ENCODE measurements around the gene IL15RA.
"Not testable (repeated sequence)": the region's sequence is repeated elsewhere in the genome, so short reads cannot be mapped to it uniquely, and the experiment has no call there.

IL15RA gene

DNA sequence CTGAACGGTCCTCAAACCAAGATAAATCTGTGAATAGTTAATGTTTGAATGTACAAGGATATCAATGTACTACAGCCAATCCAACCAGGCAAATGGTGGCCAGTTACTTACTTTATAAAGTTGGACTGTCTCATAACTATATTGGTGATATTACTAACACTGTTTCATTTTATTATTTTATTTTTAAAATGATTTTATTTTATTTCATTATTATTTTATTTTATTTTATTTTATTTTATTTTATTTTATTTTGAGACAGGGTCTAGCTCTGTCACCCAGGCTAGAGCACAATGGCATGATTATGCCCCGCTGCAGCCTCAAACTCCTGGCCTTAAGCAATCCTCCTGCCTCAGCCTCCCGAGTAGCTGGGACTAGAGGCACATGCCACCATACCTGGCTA is 6.8 kb downstream of the IL15RA start:
- DNase-seq (ENCODE audit: low read depth in 2 of 3, low spot score in 1 of 3), result no peak

DNA sequence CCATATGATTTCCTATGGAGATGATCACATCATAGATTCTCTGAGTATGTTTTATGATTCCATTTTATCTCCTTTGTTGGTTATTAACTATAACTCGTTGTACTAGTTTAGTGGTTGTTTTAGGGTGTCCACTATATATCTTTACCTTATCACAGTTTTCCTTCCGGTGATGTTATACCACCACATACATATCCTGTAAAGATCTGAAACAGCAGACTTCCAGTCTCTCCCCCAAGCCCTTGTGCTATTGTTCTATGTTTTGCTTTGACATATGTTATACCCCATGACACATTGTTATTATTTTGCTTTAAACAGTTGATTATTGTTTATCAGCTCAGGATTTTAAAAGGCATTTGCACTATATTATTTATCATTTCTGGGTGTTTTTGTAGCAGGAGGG is 7.3 kb downstream of the IL15RA start:
- DNase-seq (ENCODE audit: low read depth in 2 of 3, low spot score in 1 of 3), result no peak

DNA sequence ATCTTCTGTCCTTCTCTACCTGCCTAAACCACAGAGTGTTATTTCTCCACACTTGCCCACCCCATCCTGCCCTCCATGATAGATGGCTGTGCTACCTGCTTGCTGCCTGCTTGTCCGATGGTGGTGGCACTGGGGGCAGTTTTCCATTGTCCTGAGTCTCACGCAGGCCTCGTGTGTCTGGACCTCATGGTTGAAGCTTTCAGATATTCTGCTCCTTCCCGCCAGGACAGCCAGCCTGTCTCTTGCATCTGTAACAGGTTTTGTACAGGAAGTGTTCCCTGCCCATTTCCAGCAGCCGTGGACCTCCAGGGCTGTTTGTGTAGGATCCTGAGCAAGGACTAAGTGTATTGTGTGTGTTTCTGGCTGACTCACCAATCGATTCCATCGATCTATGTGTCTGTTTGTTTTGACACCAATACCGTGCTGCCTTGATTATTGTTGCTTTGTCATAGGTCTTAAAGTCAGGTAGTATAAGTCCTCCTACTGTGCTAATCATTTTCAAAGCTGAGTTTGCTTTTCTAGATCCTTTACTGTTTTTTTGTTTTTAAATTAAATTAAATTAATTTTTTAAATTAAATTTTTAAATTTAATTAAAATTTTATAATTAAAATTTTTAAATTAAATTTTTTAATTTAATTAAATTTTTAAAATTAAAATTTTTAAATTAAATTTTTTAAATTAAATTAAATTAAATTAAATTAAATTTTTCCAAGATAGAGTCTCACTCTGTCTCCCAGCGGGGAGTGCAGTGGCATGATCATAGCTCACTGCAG is 8.5 kb downstream of the IL15RA start:
- DNase-seq (ENCODE audit: low read depth in 2 of 3, low spot score in 1 of 3), result no peak

DNA sequence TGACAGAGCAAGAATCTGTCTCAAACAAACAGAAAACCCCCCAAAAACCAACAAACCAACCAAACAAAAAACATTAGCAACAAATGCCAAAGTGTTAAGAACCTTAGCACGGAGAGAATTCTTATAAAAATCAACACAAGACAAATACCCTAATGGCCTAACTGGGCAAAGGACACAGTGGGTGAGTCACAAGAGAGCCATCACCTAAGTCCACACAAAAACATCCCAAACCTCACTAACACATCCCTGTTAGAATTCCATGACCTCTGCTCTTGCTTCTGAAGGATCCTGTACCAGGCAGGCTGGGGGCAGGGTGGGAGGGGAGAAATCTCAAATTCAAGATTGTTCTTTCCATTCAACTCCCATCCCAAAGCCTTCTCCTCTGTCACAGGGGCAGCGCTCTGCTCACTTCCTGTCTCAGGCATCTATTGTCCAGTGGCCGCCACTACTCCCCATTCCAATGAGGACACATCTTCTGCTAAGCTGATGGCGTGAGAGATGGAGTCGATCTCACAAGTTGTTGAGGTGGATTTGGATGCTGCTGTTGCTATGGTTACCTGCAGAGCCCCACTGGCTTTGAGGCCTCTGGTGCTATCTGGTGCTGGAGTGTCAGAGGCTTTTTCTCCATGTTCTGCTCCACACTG is 9.2 kb downstream of the IL15RA start:
- no peak for DNase-seq (ENCODE audit: low read depth in 2 of 3, low spot score in 1 of 3)

DNA sequence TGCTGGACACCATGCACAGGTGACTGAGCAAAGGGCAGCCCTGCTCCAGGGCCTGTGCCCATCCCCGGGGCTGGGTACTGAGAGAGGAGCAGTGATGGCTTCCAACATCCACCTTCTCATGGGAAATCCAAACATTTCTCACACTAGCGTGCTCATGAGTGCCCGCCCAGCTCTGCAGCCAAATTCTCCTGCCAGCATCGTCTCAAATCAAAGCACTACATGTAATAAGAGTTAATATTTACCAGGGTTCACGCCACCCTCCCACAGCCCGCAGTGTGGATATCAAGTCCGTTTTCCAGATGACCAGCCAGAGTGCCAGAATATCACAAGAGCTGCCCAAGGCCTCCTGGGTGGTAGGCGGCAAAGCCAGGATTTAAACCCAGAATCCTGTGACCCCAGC is 12.1 kb downstream of the IL15RA start:
- DNase-seq (ENCODE audit: low read depth in 2 of 3, low spot score in 1 of 3), result no peak

DNA sequence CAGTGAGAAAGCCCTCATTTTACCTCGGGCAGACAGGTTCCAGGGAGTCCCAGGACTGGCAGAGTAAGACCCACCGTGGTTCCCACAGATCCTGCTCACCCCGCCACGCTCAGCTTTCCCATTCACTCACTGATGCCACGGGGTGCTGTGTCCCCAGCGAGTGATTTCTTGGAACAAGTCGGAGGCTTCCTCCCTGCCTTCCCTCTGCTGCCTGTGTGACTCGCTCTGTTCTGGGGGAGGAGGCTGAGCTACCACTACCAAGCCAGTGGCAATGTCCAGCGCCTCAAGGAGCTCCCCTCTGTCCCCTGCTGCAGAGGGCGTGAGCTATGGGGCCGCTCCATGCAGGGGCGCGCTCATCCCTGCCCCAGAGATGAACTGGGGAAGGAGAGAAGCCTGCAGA is 12.6 kb downstream of the IL15RA start:
- DNase-seq (ENCODE audit: low read depth in 2 of 3, low spot score in 1 of 3), result no peak

DNA sequence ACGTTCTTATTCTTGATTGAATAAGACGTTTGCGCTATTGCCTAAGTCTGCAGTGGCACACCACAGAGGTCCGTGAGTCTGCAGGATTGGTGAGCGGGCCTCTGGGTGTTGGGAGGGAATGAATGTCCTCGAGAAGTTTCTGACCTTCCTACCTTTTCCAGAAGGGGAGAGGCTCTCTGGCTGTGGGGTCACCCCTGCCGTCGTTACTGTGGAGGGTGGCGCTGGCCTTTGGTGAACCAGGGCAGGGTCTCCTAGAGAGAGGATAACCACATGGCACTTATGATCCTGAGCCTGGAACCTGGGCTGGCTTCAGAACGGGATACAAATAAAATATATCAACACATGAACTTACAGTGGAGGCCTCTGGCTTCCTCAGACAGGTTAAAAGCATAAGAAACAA is 13.8 kb downstream of the IL15RA start:
- DNase-seq (ENCODE audit: low read depth in 2 of 3, low spot score in 1 of 3), result no peak

DNA sequence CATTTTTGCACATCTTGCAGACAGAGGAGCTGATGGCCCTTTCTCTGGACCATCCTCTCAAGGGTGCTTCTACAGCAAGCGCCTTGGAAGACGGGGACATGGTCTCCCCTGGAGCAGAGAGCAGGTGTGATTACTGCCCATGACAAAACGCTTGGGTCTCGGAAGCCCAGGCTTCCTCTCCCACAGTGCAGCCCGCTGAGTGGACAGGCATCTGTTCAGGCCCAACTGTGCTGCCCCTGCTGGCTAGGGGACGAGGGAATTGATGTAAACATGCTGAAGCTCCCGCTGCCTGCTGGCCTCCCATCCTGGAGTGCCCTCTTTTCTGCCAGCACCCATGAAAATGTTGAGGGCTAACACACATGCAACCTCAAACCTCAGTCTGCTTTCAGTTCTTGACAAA is 14.3 kb downstream of the IL15RA start:
- DNase-seq (ENCODE audit: low read depth in 2 of 3, low spot score in 1 of 3), result no peak

DNA sequence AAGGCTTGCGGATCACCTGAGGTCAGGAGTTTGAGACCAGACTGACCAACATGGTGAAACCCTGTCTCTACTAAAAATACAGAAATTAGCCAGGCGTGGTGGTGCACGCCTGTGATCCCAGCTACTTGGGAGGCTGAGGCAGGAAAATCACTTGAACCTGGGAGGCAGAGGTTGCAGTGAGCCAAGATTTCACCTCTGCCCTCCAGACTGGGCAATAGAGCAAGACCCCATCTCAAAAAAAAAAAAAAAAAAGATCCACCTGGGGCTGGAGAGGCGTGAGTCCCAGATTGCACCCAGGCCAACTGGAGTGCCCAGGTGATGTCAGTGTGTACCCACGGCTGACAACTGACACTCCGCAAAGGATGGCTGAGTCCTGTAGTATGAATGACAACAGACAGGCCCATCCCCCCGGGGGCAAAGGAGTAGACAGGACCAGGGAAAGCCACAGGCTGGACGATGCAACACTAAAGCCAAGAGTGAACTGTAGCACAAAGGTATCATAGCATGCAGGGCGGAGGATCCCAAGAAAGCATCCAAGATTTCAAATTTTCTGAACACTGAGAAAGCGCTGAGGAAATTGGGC is 14.9 kb downstream of the IL15RA start:
- not testable (repeated sequence) for DNase-seq (ENCODE audit: low read depth in 2 of 3, low spot score in 1 of 3)

DNA sequence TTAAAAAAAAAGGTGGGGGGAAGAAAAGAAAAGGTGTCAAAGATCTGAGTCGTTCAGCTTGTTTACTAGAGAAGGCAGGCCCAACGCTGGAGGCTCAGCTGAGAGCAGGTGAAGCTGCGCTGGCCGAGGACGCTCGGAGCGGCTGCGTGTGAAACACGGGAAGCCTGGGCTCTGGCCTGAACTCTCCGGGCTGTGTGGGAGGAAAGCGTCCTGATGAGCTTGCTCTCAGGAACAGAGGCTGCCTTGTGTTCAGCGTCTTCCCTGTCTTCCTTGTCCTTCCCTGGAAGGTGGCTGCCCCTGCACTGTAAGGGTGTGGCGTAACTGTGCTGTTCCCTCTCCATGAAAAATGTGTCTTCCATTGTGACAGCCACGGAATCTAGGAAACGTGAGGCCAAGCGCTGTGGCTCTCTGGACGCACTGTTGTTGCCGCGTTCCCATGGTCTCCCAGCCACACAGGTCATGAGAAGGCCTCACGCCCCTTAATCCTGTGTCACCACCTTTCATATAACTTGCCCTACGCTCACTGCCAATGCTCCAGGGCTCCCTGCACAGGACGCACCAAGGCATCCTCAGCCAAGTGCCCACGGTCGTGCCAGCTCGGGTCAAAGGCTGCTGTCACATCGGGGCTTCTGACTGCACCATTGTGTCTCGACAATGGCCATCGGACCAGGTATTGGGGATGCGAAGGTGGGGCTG is 15.8 kb downstream of the IL15RA start:
- DNase-seq (ENCODE audit: low read depth in 2 of 3, low spot score in 1 of 3), result no peak

DNA sequence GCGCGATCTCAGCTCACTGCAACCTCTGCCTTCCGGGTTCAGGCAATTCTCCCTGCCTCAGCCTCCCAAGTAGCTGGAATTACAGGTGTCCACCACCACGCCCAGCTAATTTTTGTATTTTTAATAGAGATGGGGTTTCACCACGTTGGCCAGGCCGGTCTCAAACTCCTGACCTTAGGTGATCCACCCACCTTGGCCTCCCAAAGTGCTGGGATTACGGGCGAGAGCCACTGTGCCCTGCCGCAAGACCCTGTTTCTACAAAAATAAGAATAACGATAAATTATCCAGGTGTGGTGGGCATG is 16.4 kb downstream of the IL15RA start:
- not testable (repeated sequence) for DNase-seq (ENCODE audit: low read depth in 2 of 3, low spot score in 1 of 3)

DNA sequence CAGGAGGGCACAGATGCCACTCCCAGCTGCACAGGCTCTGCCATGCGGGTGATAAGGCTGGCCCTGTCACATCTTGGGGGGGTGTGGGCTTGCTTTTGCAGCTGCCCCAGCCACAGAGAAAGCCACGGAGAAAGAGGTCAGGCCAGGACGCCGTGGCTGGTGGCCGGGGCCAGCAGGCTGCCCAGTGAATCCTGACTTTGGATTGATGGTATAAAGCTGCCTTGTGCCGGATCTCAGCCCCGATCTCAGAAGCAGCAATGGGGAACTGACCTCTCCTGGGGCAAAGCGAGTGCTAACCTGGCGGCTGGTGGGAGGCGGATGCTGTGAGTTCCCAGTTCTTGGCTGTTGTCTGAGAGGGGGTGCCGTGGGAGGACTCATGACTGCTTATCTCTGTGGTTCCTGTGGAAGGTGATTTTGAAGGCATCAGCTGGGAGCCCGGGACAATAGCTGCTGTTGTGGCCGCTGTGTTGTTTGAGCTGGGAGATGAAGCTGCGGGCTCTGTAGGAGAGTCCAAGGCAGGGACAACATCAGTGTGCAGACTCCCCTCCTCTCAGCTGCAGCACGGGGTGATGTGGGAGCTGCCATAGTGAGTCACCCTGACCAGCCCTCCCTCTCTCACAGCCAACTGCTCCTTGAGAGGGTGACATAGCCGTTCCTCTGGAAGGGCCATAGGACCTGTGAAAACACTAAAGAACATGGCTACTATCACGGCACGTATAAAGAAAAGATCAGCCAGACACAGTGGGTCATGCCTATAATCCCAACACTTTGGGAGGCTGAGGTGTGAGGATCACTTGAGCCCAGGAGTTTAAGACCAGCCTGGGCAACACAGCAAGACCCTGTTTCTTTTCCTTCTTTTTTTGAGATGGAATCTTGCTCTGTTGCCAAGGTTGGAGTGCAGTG is 17.0 kb downstream of the IL15RA start:
- no peak for DNase-seq (ENCODE audit: low read depth in 2 of 3, low spot score in 1 of 3)

DNA sequence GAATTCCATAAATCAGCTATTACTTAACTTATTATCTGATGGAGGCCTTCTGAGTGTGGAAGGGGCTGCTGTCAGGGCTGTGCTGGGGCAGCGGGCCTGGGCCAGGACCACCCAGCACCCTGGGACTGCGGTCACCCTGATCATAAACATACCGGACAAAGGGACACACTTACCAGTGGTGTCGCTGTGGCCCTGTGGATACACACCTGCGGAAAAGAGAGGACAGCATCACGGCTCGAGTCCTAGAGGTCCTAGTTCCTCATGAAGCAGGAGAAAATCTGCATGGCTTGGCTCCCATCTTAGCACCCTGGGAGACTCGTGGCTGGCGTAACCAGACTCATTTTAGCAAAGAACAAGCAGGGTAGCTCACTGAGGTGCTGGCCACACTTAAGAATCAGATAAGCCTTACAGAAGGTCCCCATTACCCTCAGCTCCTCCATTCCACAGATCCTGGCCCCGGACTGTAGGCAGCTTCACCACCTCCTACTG is 17.7 kb downstream of the IL15RA start:
- no peak for DNase-seq (ENCODE audit: low read depth in 2 of 3, low spot score in 1 of 3)

DNA sequence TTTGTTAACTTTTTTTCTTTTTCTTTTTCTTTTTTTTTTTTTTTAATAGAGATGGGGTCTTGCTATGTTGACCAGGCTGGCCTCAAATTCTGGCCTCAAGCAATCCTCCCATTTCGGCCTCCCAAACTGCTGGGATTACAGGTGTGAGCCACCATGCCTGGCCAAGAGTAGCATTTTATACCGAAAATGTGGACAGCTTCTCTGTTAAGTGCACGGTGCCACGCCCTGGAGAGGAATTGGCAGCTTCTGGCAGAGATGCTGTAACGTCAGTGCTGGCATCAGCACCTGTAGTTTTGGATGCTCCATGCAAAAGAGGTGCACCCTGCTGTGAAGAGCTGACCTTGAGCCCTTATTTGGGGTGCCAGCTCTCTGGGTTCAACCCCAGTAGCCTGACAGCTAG is 18.2 kb downstream of the IL15RA start:
- DNase-seq (ENCODE audit: low read depth in 2 of 3, low spot score in 1 of 3), result no peak

DNA sequence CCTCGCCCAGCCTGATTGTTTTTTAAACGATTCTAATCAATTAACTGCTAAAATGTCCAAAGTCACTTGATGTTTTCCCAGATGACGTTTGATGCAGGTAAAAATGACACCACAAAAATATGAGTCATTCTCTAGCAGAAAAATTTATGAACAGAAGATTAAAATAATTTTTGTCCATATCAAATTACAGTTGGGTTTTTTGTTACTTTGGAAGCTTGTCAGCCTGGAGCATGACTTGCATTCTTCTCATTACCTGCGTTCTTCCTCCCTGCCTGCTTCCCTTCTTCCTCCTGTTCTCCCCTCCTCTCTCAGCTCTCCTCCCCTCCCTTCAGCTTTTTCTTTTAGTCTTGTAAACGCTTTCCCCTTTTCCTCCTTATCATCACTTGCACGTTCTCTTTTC is 18.7 kb downstream of the IL15RA start:
- no peak for DNase-seq (ENCODE audit: low read depth in 2 of 3, low spot score in 1 of 3)

DNA sequence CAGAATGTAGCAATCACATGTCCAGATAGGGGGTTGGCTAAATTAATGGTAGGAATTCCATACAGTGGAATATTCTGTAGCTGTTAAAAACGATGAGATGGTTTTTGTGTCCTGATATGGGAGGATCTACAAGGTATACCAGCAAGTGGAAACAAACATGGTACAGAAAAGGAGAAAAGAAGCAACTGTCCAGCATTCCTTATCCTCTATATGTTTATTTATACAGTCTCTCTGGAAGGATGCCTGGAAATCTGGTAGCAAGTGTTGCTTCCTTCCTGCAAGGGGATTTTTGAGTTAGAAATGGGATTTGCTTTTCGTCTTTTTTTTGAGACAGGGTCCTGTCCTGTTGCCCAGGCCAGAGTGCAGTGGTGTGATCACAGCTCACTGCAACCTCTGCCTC is 19.3 kb downstream of the IL15RA start:
- DNase-seq (ENCODE audit: low read depth in 2 of 3, low spot score in 1 of 3), result no peak

DNA sequence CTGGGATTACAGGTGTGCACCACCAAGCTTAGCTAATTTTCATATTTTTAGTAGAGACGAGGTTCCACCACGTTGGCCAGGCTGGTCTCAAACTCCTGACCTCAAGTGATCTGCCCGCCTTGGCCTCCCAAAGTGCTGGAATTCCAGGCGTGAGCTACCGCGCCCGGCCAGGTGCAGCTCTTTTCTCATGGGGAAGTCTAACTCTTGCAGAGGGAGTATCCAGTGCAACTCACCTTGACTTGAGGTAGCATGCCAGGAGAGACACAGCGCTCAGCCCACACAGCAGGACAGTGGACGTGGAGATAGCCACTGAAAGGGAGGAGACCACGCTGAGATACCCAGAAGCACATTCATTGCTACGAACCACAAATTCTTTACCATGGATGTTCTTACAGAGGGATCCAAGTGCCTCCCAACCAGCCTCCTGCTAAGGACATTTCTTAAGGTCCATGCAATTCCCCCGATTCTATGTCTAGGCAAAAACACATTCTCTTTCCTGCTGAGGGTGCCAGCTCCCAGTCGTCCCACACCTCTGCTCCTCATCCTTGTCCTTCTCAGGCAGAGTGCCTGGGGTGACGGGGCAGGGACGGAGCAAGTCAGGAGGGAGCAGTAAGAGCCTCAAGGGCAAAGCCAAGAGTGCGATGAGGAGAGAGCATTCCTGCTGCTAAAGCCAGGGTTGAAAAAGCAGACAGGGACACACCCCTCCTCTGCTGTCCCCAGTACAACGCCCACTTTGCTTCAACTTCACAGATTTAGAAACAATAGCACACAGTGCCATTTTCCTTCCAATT is 21.0 kb downstream of the IL15RA start:
- no peak for DNase-seq (ENCODE audit: low read depth in 2 of 3, low spot score in 1 of 3)

DNA sequence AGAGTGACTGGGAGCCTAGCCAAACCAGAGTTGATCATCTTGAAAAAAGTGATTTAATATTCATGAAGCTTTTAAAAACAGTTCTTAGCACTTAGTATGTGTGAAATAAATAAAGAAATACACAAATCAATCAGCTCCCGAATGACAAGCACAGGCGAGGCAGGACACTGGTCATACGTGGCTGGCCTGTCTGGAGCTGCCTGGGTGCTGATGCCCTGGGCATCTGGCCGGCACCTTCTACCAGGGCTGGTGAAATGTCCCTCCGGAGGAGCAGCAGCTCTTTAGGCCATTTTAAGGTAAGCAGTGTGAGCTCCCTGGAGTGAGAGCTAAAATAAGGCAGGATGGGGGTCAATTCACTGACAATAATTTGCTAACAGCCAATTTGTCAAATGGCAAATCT is 23.7 kb downstream of the IL15RA start:
- DNase-seq (ENCODE audit: low read depth in 2 of 3, low spot score in 1 of 3), result no peak

DNA sequence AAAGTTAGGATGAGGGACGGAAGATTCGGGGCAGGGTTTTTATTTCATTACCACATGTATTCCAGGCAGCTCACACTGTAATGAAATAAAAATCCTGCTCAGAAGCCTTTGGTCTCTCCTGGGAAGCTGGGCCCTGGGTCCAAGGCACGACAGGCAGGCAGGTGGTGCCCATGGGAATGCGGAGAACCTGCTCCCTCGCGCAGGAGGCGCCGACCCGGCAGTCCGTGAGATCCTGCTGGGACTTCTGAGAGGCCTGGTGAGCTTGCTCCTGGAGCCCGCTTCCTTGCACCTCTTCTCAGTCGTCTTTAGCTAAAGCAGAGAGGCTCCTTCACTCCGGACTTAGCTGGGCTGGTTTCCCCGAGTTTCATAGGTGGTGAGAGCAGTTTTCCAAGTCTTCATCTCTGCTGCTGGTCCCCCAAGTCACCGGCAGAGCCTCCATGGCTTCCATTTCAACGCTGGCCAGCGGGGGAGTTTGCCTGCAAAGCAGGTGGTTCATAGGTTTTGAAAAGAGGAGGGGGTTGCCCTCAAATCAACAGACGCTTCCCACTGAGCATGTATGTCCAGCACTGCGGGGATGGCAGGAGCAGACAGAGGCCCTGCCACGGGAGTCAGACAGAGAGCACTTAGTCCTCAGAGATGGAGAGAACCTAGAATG is 24.5 kb downstream of the IL15RA start:
- no peak for DNase-seq (ENCODE audit: low read depth in 2 of 3, low spot score in 1 of 3)
